Measurements from ENCODE around the gene CLDN14.

GRCh38 chr21:36485476-36485875, 5.6 kb upstream of the CLDN14 start:
- TF ChIP-seq CTCF (IDR thresholded peaks at IDR 0.05) (no peak), EP300 (IDR thresholded peaks at IDR 0.05) (no peak), POLR2A (IDR thresholded peaks at IDR 0.05; ENCODE audit: low read depth) (no peak)

Measured in esophagus muscularis mucosa (tissue), 4 donors.